HG03571 (cell line): ENCODE measurements around the gene MXD3.
"Not testable (repeated sequence)": the region's sequence is repeated elsewhere in the genome, so short reads cannot be mapped to it uniquely, and the experiment has no call there.

Experiments
- ATAC-seq: cut with Tn5 transposase; IDR thresholded peaks from one replicate; pipeline ENCODE4 v1.9.1; 2021; ENCODE audit not compliant: unreplicated experiment

MXD3 gene, protein sequence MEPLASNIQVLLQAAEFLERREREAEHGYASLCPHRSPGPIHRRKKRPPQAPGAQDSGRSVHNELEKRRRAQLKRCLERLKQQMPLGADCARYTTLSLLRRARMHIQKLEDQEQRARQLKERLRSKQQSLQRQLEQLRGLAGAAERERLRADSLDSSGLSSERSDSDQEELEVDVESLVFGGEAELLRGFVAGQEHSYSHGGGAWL

GRCh38 chr5:177311723-177312648 is at the start of gene MXD3:
Gene MXD3 (minus strand): TSS chr5:177311898. CDS start chr5:177311830, 68 bp downstream.
- ATAC-seq = peak; percentile 66

- not testable (repeated sequence) for ATAC-seq
Observed at GRCh38 chr5:177360740-177361139, 49.0 kb upstream of the MXD3 start.

DNA sequence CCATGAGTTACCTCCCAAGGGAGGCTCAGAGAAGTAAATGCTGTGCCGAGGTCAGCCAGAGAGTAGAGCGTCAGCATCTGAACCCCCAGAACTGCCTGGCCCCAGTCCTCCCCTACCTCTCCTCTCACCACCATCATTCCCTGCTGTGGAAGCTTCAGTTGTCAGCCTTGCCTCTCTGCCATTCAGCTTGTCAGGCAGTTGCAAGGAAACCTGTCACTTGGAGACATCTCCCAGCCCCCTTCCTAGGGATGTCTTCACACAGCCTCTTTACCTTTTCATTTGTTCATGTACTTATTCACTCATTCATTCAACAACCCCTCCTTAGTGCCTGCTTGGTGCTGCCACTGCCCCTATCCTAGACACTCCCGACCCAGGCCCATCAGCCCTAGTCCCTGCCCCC is 48.2 kb upstream of the MXD3 start:
- no peak for ATAC-seq

- no peak for ATAC-seq
Observed at GRCh38 chr5:177359451-177359851, 47.8 kb upstream of the MXD3 start.

DNA sequence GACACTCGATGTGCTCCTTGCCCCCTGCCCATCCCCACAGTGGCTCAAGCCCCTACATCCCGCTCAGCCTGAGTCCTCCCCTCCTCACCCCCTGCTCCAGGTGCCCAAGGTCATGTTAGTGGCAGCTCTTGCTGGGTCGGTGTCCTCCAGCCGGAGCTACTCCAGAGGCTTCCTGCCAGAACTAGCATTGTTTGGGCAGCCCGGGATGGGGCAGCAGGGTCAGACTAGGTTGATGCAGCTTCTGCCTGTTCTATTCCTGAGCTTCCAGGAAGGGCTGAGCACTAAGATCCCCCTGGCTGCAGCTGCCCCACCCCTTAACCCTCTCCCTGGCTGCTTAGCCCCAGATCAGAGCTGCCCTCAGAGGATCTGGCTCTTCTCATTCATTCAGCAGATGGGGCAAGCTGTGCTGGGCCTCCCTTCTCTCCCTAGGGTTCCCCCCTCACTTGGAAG is 46.7 kb upstream of the MXD3 start:
- ATAC-seq = no peak

- ATAC-seq = peak; percentile 83
Observed at GRCh38 chr5:177357459-177358351, 46.0 kb upstream of the MXD3 start, which contains the start of gene RGS14. Gene RGS14 (plus strand): TSS chr5:177357924. CDS start chr5:177358025, 101 bp downstream.

- ATAC-seq = no peak
Observed at GRCh38 chr5:177357146-177357458, 45.4 kb upstream of the MXD3 start.

- no peak for ATAC-seq
Observed at GRCh38 chr5:177356746-177357145, 45.0 kb upstream of the MXD3 start.

DNA sequence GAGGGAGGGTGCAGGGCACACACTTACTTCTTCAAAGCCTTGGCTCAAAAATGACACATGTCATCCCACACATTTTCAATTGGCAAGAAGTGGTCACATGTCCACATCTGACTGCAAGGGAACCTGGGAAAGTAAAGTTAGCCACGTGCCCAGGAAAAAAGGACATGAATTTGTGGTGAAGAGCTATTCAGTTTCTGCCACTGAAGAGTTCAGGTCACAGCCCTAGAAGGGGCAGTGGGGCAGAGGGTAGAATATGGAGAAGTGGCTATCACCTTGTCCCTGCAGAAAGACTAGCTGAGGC is 44.1 kb upstream of the MXD3 start:
- ATAC-seq = no peak

GRCh38 chr5:177355162-177355867 is 43.6 kb upstream of the MXD3 start:
- no peak for ATAC-seq

- no peak for ATAC-seq
Observed at GRCh38 chr5:177354711-177355110, 43.0 kb upstream of the MXD3 start.

DNA sequence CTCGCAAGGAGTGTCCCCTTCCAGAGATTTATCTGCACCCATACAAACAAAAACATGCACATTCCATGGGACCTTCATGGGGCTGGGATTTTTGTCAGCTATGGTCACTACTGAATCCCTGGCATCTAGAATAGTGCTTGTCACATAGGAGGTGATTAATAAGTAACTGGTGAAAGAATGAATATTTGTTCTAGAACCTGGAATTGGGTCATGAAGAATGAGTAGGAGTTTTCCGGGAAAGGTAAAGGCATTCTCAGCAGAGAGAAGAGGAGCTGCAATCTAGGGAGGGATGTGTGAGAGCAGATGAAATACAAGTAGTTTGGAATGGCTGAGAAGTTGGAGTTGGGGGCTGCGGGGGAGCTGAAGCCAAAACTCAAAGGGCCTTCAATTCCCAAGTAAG is 42.6 kb upstream of the MXD3 start:
- no peak for ATAC-seq

DNA sequence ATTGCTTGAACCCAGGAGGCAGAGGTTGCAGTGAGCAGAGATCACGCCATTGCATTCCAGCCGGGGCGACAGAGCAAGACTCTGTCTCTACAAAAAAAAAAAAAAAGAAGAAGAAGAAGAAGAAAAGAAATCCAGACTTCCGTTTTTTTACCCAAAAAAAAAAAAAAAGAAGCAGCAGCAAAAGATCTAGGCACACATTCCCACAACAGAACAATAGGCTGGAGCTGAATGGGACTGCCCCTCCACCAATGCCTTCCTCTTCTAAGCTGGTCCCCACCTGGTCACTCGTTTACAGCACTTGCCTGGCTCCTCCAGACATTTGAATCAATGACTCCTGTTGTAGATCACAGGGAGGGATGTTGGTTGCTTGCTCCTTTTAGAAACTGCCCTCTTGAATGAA is 41.4 kb upstream of the MXD3 start:
- no peak for ATAC-seq

DNA sequence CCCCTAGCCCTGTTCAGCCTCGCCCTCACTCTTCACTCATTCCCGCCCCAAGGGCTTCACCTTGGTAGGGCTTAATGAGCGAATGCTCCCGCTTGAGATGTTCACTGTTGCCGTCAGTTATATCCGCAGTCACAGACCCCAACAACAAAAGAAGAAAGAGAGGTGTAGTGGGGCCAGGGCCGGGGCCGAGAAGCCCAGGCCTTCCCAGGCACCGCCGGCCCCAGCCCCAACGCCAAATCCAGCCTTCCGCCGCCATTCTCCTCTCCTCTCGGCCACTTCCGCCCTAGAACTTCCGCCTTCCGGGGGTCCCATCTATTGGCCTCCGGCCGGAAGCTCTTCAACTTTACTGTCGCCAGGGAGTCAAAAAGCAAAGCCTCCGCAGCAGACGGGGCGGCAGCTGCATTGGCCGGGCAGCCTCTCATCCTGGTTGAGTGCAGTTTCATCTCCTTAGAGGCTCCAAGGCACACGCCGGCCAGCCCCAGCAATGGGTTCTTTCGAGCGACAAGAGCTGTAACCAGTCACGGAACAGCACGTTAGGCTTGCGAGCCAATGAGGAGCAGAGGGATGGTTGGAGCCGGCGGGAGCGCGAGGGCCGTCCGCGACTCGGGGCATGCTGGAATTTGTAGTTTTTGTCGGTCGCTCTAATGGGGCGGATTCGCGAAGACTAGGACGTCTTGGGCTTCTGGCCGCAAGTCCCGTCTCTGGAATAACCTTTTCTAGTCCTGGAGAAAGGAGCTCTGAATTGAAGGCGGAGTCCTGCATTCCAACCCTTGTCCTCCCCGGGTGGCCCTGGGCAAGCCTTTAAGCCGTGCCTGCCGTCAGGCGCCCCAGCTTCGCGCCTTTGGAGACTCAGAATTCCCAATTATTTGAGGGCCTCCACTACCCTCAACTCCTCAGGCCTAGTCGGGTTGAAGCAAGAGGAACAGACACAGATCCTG is 40.0 kb upstream of the MXD3 start, which contains the start of gene LMAN2:
Gene LMAN2 (minus strand): TSS at position 277 of the 938 bp plus-strand sequence. CDS start 21 bp downstream, at position 256.
- ATAC-seq = peak; percentile 94

DNA sequence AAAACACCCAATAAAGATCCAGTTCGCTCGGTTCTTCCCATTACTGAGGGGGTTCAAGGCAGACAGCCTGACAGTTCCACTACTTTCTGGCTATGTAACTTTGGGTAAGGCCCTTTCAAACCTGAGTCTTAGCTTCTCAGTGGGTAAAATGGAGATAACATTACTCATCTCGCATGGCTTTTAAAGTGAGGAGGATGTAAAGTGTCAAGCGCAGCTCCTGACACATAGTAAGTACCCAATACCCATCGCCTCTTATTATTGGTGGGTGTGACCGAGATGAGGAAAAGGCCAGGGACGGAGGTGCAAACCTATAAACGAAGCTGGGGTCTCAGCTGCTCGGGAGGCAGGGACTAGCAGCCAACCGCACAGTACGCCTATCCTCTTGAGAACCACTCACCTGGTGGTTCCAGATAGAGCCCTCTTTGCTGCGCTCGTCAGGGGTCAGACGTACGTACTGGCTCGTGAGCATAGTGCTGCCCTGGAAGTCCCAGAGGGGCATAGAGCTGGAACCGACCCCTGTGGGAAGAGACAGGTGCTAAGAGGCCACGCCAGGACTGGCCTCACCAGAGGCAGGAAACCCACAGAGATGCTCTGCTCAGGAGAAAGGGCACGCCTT is 39.2 kb upstream of the MXD3 start:
- no peak for ATAC-seq

DNA sequence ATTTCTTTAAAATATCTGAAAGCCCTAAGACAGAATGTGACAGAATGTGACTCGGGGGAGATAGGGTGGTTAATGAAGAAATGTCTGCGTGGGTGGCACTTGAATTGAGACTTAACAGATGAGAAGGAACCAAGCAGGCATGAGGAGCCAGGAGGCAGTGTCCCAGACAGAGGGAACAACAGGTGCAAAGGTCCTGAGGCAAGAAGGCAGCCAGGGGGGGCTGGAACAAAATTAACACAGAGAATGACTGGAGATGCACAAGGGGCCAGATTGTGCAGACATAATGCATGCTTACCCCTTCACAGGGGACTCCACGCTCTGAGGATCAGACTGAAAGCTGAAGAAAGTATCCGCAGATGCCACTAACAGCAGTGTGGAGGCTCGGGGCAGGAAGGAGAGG is 38.1 kb upstream of the MXD3 start:
- ATAC-seq = no peak

DNA sequence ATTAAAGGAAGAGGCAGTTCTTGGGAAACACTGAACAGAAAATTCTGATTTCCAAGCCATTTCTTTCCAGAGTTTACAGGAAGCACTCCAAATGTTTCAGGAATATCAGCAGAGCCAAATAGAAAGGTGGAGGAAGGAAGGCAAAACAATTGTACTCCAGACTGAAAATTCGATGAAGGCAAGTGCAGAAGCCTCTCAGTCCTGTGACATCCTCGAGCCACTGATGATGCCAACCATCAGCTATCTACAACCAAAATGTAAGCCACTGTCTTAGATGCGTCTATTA is 37.6 kb upstream of the MXD3 start:
- ATAC-seq = no peak

DNA sequence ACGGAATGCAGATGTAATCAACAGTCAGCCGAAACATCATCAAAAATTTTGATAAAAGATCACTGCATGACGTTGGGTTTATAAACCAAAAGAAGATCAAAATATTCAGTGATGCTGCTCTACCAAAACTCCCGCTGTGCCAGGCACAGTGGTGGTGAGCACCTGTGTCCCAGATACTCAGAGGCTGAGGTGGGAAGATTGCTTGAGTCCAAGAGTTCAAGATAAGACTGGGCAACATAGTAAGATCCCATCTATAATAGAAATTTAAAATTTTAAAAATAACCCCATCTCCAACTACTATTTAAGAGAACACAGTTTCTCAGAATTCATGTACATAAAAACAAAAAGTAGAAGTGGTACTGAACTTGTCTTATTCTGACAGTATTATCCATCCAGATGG is 36.0 kb upstream of the MXD3 start:
- ATAC-seq = no peak

GRCh38 chr5:177346820-177347219 is 35.1 kb upstream of the MXD3 start:
- no peak for ATAC-seq
